ENCODE results near the gene INTU. TPM values are rescaled to one million over a fixed set of nuclear protein-coding genes. Genes with fewer than 3 reads are reported as not detected.

INTU gene
- total RNA-seq, 2 donors from 2014 or later = 7.6 to 8.0 TPM

DNA sequence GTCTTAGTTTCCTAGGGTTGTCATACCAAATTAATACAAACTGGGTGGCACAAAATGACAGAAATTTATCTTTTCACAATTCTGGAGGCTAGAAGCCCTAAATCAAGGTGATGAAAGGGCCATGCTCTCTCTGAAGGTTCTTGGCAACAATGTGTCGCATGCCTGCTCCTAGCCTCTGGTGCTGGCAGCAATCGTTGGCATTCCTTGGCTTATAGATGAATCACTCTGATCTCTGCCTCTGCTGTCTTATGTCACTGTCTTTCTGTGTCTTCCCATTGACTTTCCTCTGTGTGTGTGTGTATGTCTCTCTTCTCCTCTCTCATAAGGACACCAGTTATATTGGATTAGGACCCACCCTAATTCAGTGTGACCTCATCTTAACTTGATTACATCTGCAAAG is 15.9 kb upstream of the INTU start:
- DNase-seq (no peak), ATAC-seq (no peak)
- Histone ChIP-seq H3K4me1 (no peaks in the 10 kb centered on the region), H3K27ac (no peak overlapping the region), H3K4me3 (no peak overlapping the region), H3K36me3 (replicated peaks in 1 of 2; ENCODE audit: insufficient read depth in 1 of 2, low read depth in 2 of 2) (no peaks in the 10 kb centered on the region), H3K27me3 (no peaks in the 10 kb centered on the region), H3K9me3 (no peaks in the 10 kb centered on the region)
- 66 to 81% methylated on average over 2 of the region's 2 CpGs for WGBS, 2 donors
- TF ChIP-seq, protein P1, sequence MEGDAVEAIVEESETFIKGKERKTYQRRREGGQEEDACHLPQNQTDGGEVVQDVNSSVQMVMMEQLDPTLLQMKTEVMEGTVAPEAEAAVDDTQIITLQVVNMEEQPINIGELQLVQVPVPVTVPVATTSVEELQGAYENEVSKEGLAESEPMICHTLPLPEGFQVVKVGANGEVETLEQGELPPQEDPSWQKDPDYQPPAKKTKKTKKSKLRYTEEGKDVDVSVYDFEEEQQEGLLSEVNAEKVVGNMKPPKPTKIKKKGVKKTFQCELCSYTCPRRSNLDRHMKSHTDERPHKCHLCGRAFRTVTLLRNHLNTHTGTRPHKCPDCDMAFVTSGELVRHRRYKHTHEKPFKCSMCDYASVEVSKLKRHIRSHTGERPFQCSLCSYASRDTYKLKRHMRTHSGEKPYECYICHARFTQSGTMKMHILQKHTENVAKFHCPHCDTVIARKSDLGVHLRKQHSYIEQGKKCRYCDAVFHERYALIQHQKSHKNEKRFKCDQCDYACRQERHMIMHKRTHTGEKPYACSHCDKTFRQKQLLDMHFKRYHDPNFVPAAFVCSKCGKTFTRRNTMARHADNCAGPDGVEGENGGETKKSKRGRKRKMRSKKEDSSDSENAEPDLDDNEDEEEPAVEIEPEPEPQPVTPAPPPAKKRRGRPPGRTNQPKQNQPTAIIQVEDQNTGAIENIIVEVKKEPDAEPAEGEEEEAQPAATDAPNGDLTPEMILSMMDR (IDR thresholded peaks at IDR 0.05) = no peak
- TF ChIP-seq POLR2A (IDR thresholded peaks at IDR 0.05) = no peak
- intact Hi-C loops (cut with DNase I) = no loop called here

DNA sequence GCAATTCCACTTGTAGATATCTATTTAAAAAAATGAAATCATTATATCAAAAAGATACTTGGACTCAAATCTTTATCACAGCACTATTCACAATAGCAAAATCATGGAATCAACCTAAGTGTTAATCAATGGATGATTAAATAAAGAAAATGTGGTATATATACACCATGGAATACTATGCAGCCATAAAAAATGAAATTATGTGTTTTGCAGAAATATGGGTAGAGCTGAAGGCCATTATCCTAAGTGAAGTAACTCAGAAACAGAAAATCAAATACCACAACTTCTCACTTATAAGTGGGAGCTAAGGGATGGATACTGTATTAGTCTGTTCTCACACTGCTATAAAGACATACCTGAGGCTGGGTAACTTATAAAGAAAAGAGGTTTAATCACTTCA is 14.3 kb upstream of the INTU start:
- no peak for TF ChIP-seq POLR2A (IDR thresholded peaks at IDR 0.05)
- TF ChIP-seq, protein P1 (IDR thresholded peaks at IDR 0.05) = no peak
- H3K27ac ChIP-seq = no peak overlapping the region
- no peak overlapping the region for H3K4me3 ChIP-seq
- DNase-seq (no peak), ATAC-seq (no peak)
- H3K9me3 ChIP-seq = no peaks in the 10 kb centered on the region
- peaks cover 0 to 8% of the 10 kb centered on the region in 2 donors for H3K27me3 ChIP-seq
- peaks cover 11% of the 10 kb centered on the region for H3K4me1 ChIP-seq
- no peaks in the 10 kb centered on the region for H3K36me3 ChIP-seq (replicated peaks in 1 of 2; ENCODE audit: insufficient read depth in 1 of 2, low read depth in 2 of 2)
- intact Hi-C loops (cut with DNase I) = no loop called here

- 17 to 27% methylated on average over 8 to 12 of the region's 12 CpGs for WGBS, 2 donors
- H3K9me3 ChIP-seq = no peaks in the 10 kb centered on the region
- DNase-seq (no peak), ATAC-seq (no peak)
- H3K4me3 ChIP-seq = no peak overlapping the region
- intact Hi-C loops (cut with DNase I) = no loop called here
- no peak for TF ChIP-seq POLR2A (IDR thresholded peaks at IDR 0.05)
- TF ChIP-seq, protein P1 (IDR thresholded peaks at IDR 0.05) = no peak
- no peaks in the 10 kb centered on the region for H3K36me3 ChIP-seq (replicated peaks in 1 of 2; ENCODE audit: insufficient read depth in 1 of 2, low read depth in 2 of 2)
- no peak overlapping the region for H3K27ac ChIP-seq
- peaks cover 12% of the 10 kb centered on the region for H3K4me1 ChIP-seq
- H3K27me3 ChIP-seq = peaks cover 0 to 8% of the 10 kb centered on the region in 2 donors
These were observed 10.2 kb upstream of the INTU start for GRCh38 chr4:127622621-127622920.

- DNase-seq (peak; percentile 28 to 58 (median 29)), ATAC-seq (peak; percentile 81)
- H3K27me3 ChIP-seq = peaks cover 0 to 8% of the 10 kb centered on the region in 2 donors
- peaks cover 12% of the 10 kb centered on the region for H3K4me1 ChIP-seq
- TF ChIP-seq, protein P1 (IDR thresholded peaks at IDR 0.05) = peak in 2 of 7 experiments; percentile 10 to 20
- no peak for TF ChIP-seq POLR2A (IDR thresholded peaks at IDR 0.05)
- H3K27ac ChIP-seq = no peak overlapping the region
- WGBS, 2 donors = 2 to 4% methylated on average over 34 to 46 of the region's 81 CpGs
- H3K9me3 ChIP-seq = no peaks in the 10 kb centered on the region
- intact Hi-C loops (cut with DNase I) = no loop called here
- no peaks in the 10 kb centered on the region for H3K36me3 ChIP-seq (replicated peaks in 1 of 2; ENCODE audit: insufficient read depth in 1 of 2, low read depth in 2 of 2)
- H3K4me3 ChIP-seq = peak overlapping the region in 1 of 2 donors; percentile 33
These were observed 9.6 kb upstream of the INTU start for GRCh38 chr4:127622921-127623796.

DNA sequence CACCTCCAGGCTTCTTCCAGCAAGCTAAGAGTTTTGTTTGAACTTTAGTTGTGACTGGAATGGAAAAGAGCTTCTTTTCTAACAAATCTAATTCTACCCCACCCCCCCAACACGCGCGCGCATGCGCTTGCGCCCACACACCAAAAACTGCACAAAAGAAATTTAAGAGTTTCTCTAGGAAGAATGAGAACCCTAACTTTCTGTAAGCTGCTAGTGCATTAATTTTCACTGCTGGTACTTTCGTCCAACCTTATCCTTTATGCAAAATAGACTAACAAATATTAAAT is 9.0 kb upstream of the INTU start:
- WGBS, 2 donors = 15 to 36% methylated on average over 7 of the region's 7 CpGs
- Histone ChIP-seq H3K27ac (no peak overlapping the region), H3K4me1 (peaks cover 12% of the 10 kb centered on the region), H3K27me3 (peaks cover 0 to 8% of the 10 kb centered on the region in 2 donors), H3K4me3 (peak overlapping the region in 1 of 2 donors; percentile 33), H3K36me3 (replicated peaks in 1 of 2; ENCODE audit: insufficient read depth in 1 of 2, low read depth in 2 of 2) (no peaks in the 10 kb centered on the region), H3K9me3 (no peaks in the 10 kb centered on the region)
- intact Hi-C loops (cut with DNase I) = no loop called here
- peak in 1 of 4 donors; percentile 17 for DNase-seq
- TF ChIP-seq, protein P1 (IDR thresholded peaks at IDR 0.05) = no peak
- TF ChIP-seq POLR2A (IDR thresholded peaks at IDR 0.05) = no peak
- peak; percentile 7 for ATAC-seq
